Measurements from ENCODE around the gene PLCB2. TPM values are rescaled to one million over a fixed set of nuclear protein-coding genes. Genes with fewer than 3 reads are reported as not detected.

The PLCB2 gene
- polyA plus RNA-seq, 1 of the 3 experiments (the other 2 are of a cell fraction) = 0.15 TPM

DNA sequence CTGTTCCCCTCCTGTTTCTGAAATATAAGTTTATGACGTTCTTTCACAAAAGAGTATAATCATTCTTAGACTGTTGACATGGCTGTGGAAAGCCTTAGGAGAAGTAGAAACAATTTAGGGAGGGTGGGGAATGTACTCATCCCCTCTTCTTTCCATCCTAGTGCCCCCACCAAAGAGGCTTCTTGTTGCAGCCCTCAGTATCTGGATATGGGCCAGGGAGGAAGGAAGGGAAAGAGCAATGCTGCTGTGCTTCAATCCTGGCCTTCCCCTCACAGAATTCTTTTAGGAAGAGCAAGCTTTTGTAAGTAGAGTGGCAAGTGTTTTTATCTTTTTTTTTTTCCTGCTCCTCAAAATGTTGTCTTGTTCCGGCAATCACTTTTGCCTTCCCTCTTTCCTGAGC is 17.5 kb upstream of the PLCB2 start:
- DNase-seq = no peak
- no peaks in the 10 kb centered on the region for H3K9me3 ChIP-seq
- POLR2A ChIA-PET = interaction anchor here (0.6 to 2.6 kb wide), 2 partner anchors 15 to 24 kb away, joined by 4 to 10 read pairs; partner anchors contain the start of gene CCDC9B
- no peaks in the 10 kb centered on the region for H3K9me2 ChIP-seq
- H3K4me2 ChIP-seq = peak overlapping the region; percentile 94
- H3K79me2 ChIP-seq (ENCODE audit: insufficient read depth) = peaks cover 15% of the 10 kb centered on the region; the same call in 1 of the 2 replicates
- no peak overlapping the region for H2AFZ ChIP-seq (ENCODE audit: low read depth)
- H3F3A ChIP-seq (replicated peaks; ENCODE audit: insufficient read depth) = peaks cover 10% of the 10 kb centered on the region
- 95% methylated on average over 2 of the region's 2 CpGs for WGBS (ENCODE audit: low lambda C conversion rate)
- CTCF ChIA-PET = interaction anchor here (1.1 to 70.6 kb wide), 7 partner anchors 11 to 108 kb away, joined by 3 to 2194 read pairs (median 10); partner anchors contain the start of genes ANKRD63, CCDC9B, DISP2 and INAFM2
- H3K4me3 ChIP-seq (ENCODE audit: low read depth in 2 of 2, low read length in 1 of 2) = peak overlapping the region; percentile 70 to 73; a peak in 3 of 4 replicates
- H4K20me1 ChIP-seq (ENCODE audit: insufficient read depth) = no peaks in the 10 kb centered on the region
- H3K9ac ChIP-seq = peak overlapping the region; percentile 72; the same call in 1 of the 2 replicates
- no peak overlapping the region for H3K27ac ChIP-seq (ENCODE audit: low read depth in 2 of 2, low read length in 1 of 2)
- H3K4me1 ChIP-seq (ENCODE audit: control insufficient read depth in 1 of 2, insufficient read depth in 2 of 2, low read depth in 1 of 2, low read length in 1 of 2) = peaks cover 21 to 23% of the 10 kb centered on the region in 2 experiments
- no peak for TF ChIP-seq SIN3A (IDR thresholded peaks at IDR 0.05; ENCODE audit: borderline replicate concordance, low read depth, low read length)
- TF ChIP-seq FOXJ3 (CRISPR knock-in tag; IDR thresholded peaks at IDR 0.05) = no peak
- TF ChIP-seq NRF1 (IDR thresholded peaks at IDR 0.05; ENCODE audit: low read depth, low read length) = no peak
- TF ChIP-seq RXRA (IDR thresholded peaks at IDR 0.05; ENCODE audit: borderline replicate concordance, low read depth) = no peak
- TF ChIP-seq RFX5 (IDR thresholded peaks at IDR 0.05; ENCODE audit: low read length) = no peak
- TF ChIP-seq CHD2 (IDR thresholded peaks at IDR 0.05; ENCODE audit: low read length, partially characterized antibody) = no peak
- TF ChIP-seq, protein P1, sequence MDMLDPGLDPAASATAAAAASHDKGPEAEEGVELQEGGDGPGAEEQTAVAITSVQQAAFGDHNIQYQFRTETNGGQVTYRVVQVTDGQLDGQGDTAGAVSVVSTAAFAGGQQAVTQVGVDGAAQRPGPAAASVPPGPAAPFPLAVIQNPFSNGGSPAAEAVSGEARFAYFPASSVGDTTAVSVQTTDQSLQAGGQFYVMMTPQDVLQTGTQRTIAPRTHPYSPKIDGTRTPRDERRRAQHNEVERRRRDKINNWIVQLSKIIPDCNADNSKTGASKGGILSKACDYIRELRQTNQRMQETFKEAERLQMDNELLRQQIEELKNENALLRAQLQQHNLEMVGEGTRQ (IDR thresholded peaks at IDR 0.05; ENCODE audit: borderline replicate concordance, low read depth, low read length) = no peak
- no peak for TF ChIP-seq MXI1 (IDR thresholded peaks at IDR 0.05; ENCODE audit: low read depth, low read length)
- TF ChIP-seq, protein P2, sequence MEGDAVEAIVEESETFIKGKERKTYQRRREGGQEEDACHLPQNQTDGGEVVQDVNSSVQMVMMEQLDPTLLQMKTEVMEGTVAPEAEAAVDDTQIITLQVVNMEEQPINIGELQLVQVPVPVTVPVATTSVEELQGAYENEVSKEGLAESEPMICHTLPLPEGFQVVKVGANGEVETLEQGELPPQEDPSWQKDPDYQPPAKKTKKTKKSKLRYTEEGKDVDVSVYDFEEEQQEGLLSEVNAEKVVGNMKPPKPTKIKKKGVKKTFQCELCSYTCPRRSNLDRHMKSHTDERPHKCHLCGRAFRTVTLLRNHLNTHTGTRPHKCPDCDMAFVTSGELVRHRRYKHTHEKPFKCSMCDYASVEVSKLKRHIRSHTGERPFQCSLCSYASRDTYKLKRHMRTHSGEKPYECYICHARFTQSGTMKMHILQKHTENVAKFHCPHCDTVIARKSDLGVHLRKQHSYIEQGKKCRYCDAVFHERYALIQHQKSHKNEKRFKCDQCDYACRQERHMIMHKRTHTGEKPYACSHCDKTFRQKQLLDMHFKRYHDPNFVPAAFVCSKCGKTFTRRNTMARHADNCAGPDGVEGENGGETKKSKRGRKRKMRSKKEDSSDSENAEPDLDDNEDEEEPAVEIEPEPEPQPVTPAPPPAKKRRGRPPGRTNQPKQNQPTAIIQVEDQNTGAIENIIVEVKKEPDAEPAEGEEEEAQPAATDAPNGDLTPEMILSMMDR (IDR thresholded peaks at IDR 0.05) = no peak
- TF ChIP-seq FOSL2 (IDR thresholded peaks at IDR 0.05; ENCODE audit: borderline replicate concordance, low read depth) = no peak
- TF ChIP-seq, protein P3, sequence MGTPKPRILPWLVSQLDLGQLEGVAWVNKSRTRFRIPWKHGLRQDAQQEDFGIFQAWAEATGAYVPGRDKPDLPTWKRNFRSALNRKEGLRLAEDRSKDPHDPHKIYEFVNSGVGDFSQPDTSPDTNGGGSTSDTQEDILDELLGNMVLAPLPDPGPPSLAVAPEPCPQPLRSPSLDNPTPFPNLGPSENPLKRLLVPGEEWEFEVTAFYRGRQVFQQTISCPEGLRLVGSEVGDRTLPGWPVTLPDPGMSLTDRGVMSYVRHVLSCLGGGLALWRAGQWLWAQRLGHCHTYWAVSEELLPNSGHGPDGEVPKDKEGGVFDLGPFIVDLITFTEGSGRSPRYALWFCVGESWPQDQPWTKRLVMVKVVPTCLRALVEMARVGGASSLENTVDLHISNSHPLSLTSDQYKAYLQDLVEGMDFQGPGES (IDR thresholded peaks at IDR 0.05; ENCODE audit: low read depth, low read length) = no peak
- TF ChIP-seq, protein P4, sequence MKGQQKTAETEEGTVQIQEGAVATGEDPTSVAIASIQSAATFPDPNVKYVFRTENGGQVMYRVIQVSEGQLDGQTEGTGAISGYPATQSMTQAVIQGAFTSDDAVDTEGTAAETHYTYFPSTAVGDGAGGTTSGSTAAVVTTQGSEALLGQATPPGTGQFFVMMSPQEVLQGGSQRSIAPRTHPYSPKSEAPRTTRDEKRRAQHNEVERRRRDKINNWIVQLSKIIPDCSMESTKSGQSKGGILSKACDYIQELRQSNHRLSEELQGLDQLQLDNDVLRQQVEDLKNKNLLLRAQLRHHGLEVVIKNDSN (IDR thresholded peaks at IDR 0.05; ENCODE audit: borderline replicate concordance, low read depth) = no peak
- TF ChIP-seq TEAD4 (IDR thresholded peaks at IDR 0.05; ENCODE audit: borderline replicate concordance, insufficient read depth) = no peak
- TF ChIP-seq, protein P5, sequence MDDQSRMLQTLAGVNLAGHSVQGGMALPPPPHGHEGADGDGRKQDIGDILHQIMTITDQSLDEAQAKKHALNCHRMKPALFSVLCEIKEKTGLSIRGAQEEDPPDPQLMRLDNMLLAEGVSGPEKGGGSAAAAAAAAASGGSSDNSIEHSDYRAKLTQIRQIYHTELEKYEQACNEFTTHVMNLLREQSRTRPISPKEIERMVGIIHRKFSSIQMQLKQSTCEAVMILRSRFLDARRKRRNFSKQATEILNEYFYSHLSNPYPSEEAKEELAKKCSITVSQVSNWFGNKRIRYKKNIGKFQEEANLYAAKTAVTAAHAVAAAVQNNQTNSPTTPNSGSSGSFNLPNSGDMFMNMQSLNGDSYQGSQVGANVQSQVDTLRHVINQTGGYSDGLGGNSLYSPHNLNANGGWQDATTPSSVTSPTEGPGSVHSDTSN (IDR thresholded peaks at IDR 0.05) = no peak
- TF ChIP-seq, protein P6, sequence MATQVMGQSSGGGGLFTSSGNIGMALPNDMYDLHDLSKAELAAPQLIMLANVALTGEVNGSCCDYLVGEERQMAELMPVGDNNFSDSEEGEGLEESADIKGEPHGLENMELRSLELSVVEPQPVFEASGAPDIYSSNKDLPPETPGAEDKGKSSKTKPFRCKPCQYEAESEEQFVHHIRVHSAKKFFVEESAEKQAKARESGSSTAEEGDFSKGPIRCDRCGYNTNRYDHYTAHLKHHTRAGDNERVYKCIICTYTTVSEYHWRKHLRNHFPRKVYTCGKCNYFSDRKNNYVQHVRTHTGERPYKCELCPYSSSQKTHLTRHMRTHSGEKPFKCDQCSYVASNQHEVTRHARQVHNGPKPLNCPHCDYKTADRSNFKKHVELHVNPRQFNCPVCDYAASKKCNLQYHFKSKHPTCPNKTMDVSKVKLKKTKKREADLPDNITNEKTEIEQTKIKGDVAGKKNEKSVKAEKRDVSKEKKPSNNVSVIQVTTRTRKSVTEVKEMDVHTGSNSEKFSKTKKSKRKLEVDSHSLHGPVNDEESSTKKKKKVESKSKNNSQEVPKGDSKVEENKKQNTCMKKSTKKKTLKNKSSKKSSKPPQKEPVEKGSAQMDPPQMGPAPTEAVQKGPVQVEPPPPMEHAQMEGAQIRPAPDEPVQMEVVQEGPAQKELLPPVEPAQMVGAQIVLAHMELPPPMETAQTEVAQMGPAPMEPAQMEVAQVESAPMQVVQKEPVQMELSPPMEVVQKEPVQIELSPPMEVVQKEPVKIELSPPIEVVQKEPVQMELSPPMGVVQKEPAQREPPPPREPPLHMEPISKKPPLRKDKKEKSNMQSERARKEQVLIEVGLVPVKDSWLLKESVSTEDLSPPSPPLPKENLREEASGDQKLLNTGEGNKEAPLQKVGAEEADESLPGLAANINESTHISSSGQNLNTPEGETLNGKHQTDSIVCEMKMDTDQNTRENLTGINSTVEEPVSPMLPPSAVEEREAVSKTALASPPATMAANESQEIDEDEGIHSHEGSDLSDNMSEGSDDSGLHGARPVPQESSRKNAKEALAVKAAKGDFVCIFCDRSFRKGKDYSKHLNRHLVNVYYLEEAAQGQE (IDR thresholded peaks at IDR 0.05; ENCODE audit: low read depth, low read length) = no peak
- H3K27me3 ChIP-seq (ENCODE audit: insufficient read depth) = no peaks in the 10 kb centered on the region
- peaks cover 0 to 4% of the 10 kb centered on the region in 2 experiments for H3K36me3 ChIP-seq (replicated peaks in 1 of 2; ENCODE audit: control insufficient read depth in 1 of 2, insufficient read depth in 2 of 2, low read length in 1 of 2)

Measured in SK-N-SH (cell line).